Inflammatory macrophage (primary cell): ENCODE data around the gene MIOS.

ENCODE experiments used
- DNase-seq, 2 donors: peaks; one replicate each; pipeline ENCODE4 v3.0.0-alpha.2; 2020 to 2022

MIOS gene

GRCh38 chr7:7584653-7585052 lies 18.0 kb downstream of the MIOS start:
- no peak for DNase-seq

- DNase-seq: no peak
Observed at GRCh38 chr7:7585241-7585928, 18.7 kb downstream of the MIOS start.

- peak in 1 of 2 donors; percentile 67 for DNase-seq
Observed at GRCh38 chr7:7595451-7595850, 28.8 kb downstream of the MIOS start.

GRCh38 chr7:7596176-7596575 lies 29.5 kb downstream of the MIOS start:
- peak; percentile 89 to 93 for DNase-seq

- no peak for DNase-seq
Observed at GRCh38 chr7:7607010-7607409, 40.3 kb downstream of the MIOS start.

GRCh38 chr7:7609330-7609729 lies 42.6 kb downstream of the MIOS start:
- no peak for DNase-seq

- no peak for DNase-seq
Observed at GRCh38 chr7:7612519-7612918, 45.8 kb downstream of the MIOS start.

GRCh38 chr7:7613210-7613609 lies 46.5 kb downstream of the MIOS start:
- no peak for DNase-seq

GRCh38 chr7:7614018-7614741 lies 47.5 kb downstream of the MIOS start:
- DNase-seq: no peak

- DNase-seq: no peak
Observed at GRCh38 chr7:7617550-7617949, 50.9 kb downstream of the MIOS start.

- DNase-seq: no peak
Observed at GRCh38 chr7:7618410-7618809, 51.7 kb downstream of the MIOS start.

- DNase-seq: peak in 1 of 2 donors; percentile 25
Observed at GRCh38 chr7:7620236-7620635, 53.6 kb downstream of the MIOS start.

GRCh38 chr7:7620644-7621210 lies 54.0 kb downstream of the MIOS start:
- DNase-seq: no peak

- DNase-seq: no peak
Observed at GRCh38 chr7:7628476-7628875, 61.8 kb downstream of the MIOS start.

GRCh38 chr7:7630626-7631329 lies 64.1 kb downstream of the MIOS start:
- DNase-seq: no peak

GRCh38 chr7:7639421-7639820 lies 72.7 kb downstream of the MIOS start:
- peak in 1 of 2 donors; percentile 5 for DNase-seq

- peak in 1 of 2 donors; percentile 11 for DNase-seq
Observed at GRCh38 chr7:7639847-7640220, 73.2 kb downstream of the MIOS start.

- DNase-seq: peak; percentile 99
Observed at GRCh38 chr7:7640221-7641128, 73.8 kb downstream of the MIOS start, which contains the start of gene UMAD1. TSS of gene UMAD1 (plus strand) at chr7:7640752. CDS start at chr7:7673372, 32,620 bp downstream.

GRCh38 chr7:7641129-7641663 lies 74.5 kb downstream of the MIOS start:
- no peak for DNase-seq

- DNase-seq: no peak
Observed at GRCh38 chr7:7642081-7642480, 75.4 kb downstream of the MIOS start.

GRCh38 chr7:7647495-7648036 lies 80.9 kb downstream of the MIOS start:
- DNase-seq: no peak
